ENCODE measurements around the gene ANKS1B. TPM values are rescaled to one million over a fixed set of nuclear protein-coding genes. Genes with fewer than 3 reads are reported as not detected.

ANKS1B gene
- total RNA-seq, 1 experiment from 2014 or later: 0.54 TPM

- TF ChIP-seq POLR2AphosphoS5 (IDR thresholded peaks at IDR 0.05; ENCODE audit: low read depth, low read length): no peak
- TF ChIP-seq ELF1 (IDR thresholded peaks at IDR 0.05; ENCODE audit: borderline replicate concordance, low read depth): no peak
- TF ChIP-seq EGR1 (IDR thresholded peaks at IDR 0.05; ENCODE audit: low read depth): no peak
- TF ChIP-seq EZH2phosphoT487 (IDR thresholded peaks at IDR 0.05; ENCODE audit: borderline replicate concordance): no peak
- no peak for TF ChIP-seq YY1 (IDR thresholded peaks at IDR 0.05; ENCODE audit: extremely low read depth, insufficient replicate concordance, low read depth, low read length)
- TF ChIP-seq EZH2 (IDR thresholded peaks at IDR 0.05): no peak
- TF ChIP-seq, protein P1, sequence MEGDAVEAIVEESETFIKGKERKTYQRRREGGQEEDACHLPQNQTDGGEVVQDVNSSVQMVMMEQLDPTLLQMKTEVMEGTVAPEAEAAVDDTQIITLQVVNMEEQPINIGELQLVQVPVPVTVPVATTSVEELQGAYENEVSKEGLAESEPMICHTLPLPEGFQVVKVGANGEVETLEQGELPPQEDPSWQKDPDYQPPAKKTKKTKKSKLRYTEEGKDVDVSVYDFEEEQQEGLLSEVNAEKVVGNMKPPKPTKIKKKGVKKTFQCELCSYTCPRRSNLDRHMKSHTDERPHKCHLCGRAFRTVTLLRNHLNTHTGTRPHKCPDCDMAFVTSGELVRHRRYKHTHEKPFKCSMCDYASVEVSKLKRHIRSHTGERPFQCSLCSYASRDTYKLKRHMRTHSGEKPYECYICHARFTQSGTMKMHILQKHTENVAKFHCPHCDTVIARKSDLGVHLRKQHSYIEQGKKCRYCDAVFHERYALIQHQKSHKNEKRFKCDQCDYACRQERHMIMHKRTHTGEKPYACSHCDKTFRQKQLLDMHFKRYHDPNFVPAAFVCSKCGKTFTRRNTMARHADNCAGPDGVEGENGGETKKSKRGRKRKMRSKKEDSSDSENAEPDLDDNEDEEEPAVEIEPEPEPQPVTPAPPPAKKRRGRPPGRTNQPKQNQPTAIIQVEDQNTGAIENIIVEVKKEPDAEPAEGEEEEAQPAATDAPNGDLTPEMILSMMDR (IDR thresholded peaks at IDR 0.05 in 2 of 3, conservative IDR thresholded peaks at IDR 0.05 in 1 of 3; ENCODE audit: borderline replicate concordance in 1 of 3, insufficient read depth in 1 of 3, low read depth in 2 of 3, low read length in 2 of 3): no peak
- no peak for TF ChIP-seq ATF3 (IDR thresholded peaks at IDR 0.05)
- no peak for TF ChIP-seq CBX3 (IDR thresholded peaks at IDR 0.05; ENCODE audit: low read depth)
Observed at GRCh38 chr12:99745121-99745520, 239.6 kb downstream of the ANKS1B start (continued).

- Histone ChIP-seq H4K20me1 (ENCODE audit: insufficient read depth) (no peaks in the 10 kb centered on the region), H3K9ac (ENCODE audit: low read length) (no peak overlapping the region), H3K9me3 (ENCODE audit: control insufficient read depth in 1 of 2, insufficient read depth in 1 of 2, low read depth in 1 of 2, low read length in 2 of 2) (no peaks in the 10 kb centered on the region), H3K4me2 (ENCODE audit: low read length) (no peak overlapping the region), H2AFZ (ENCODE audit: low read depth, low read length, poor library complexity, severe bottlenecking) (no peak overlapping the region), H3K9me2 (ENCODE audit: insufficient read depth) (no peaks in the 10 kb centered on the region), H3K27ac (ENCODE audit: low read depth, low read length) (no peak overlapping the region), H3K4me1 (ENCODE audit: control insufficient read depth in 1 of 2, insufficient read depth in 2 of 2, low read length in 2 of 2) (no peaks in the 10 kb centered on the region), H3K79me2 (ENCODE audit: insufficient read depth, low read length) (no peaks in the 10 kb centered on the region), H3K27me3 (ENCODE audit: insufficient read depth, low read length) (peaks cover 11% of the 10 kb centered on the region; the same call in 1 of the 2 replicates), H3K36me3 (ENCODE audit: control insufficient read depth in 1 of 2, insufficient read depth in 2 of 2, low read length in 2 of 2) (no peaks in the 10 kb centered on the region), H3K4me3 (replicated peaks in 1 of 2; ENCODE audit: low read depth in 1 of 2, low read length in 2 of 2) (no peak overlapping the region)
- ChIA-PET RAD21 (ENCODE audit: low non-redundant PET in 1 of 2, low total read pairs in 2 of 2, uncharacterized antibody in 2 of 2, unreplicated experiment in 2 of 2) (no interaction called here), CTCF (no interaction called here), POLR2A (no interaction called here)
- ATAC-seq (no peak), DNase-seq (ENCODE audit: low read depth, low spot score) (no peak)
- no TSS peak for BruUV-seq (replicated peaks)
- intact Hi-C loops (cut with micrococcal nuclease): no loop called here
- TF ChIP-seq, protein P2, sequence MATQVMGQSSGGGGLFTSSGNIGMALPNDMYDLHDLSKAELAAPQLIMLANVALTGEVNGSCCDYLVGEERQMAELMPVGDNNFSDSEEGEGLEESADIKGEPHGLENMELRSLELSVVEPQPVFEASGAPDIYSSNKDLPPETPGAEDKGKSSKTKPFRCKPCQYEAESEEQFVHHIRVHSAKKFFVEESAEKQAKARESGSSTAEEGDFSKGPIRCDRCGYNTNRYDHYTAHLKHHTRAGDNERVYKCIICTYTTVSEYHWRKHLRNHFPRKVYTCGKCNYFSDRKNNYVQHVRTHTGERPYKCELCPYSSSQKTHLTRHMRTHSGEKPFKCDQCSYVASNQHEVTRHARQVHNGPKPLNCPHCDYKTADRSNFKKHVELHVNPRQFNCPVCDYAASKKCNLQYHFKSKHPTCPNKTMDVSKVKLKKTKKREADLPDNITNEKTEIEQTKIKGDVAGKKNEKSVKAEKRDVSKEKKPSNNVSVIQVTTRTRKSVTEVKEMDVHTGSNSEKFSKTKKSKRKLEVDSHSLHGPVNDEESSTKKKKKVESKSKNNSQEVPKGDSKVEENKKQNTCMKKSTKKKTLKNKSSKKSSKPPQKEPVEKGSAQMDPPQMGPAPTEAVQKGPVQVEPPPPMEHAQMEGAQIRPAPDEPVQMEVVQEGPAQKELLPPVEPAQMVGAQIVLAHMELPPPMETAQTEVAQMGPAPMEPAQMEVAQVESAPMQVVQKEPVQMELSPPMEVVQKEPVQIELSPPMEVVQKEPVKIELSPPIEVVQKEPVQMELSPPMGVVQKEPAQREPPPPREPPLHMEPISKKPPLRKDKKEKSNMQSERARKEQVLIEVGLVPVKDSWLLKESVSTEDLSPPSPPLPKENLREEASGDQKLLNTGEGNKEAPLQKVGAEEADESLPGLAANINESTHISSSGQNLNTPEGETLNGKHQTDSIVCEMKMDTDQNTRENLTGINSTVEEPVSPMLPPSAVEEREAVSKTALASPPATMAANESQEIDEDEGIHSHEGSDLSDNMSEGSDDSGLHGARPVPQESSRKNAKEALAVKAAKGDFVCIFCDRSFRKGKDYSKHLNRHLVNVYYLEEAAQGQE (IDR thresholded peaks at IDR 0.05; ENCODE audit: low read depth): no peak
- TF ChIP-seq ELF1 (IDR thresholded peaks at IDR 0.05; ENCODE audit: borderline replicate concordance, low read depth) (no peak), CBX3 (IDR thresholded peaks at IDR 0.05; ENCODE audit: low read depth) (no peak), SIN3A (IDR thresholded peaks at IDR 0.05; ENCODE audit: low read depth) (no peak), POLR2AphosphoS5 (IDR thresholded peaks at IDR 0.05; ENCODE audit: low read depth, low read length) (no peak), ZFX (IDR thresholded peaks at IDR 0.05) (no peak), TCF7L2 (IDR thresholded peaks at IDR 0.05; ENCODE audit: borderline replicate concordance, extremely low read depth, insufficient read depth, insufficient read length) (no peak), SRF (IDR thresholded peaks at IDR 0.05; ENCODE audit: low read depth) (no peak), EZH2phosphoT487 (IDR thresholded peaks at IDR 0.05; ENCODE audit: borderline replicate concordance) (no peak)
Observed at GRCh38 chr12:99736760-99737269, 247.9 kb downstream of the ANKS1B start.

Measured in HCT116 (cell line).